DMS53 (cell line): ENCODE measurements around the gene PGPEP1.

ENCODE experiments used
- DNase-seq: peaks from one replicate; lab custom pipeline; 2025; lab: John Stamatoyannopoulos, UW

Gene PGPEP1

DNA sequence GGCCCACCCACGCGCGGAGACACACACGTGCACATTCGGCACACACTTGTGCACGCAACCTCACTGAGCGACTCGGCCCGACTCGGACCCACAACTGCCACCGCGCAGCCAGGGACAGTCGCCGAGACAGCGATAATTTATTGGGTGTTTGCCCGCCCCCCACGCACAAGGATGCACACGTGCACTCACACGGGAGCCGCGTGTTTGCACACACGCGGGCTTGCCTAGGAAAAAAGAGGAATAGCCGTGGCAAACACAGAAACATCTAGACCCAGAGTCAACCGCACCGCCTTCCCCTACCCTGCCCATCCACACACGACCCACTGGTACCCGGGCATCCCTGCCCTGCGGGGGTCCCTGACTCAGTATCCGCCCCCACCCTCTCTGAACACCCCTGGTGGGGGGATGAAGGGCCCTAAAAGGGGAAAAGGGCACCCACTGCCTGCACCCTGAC is 77.7 kb downstream of the PGPEP1 start:
- DNase-seq = peak; percentile 73

DNA sequence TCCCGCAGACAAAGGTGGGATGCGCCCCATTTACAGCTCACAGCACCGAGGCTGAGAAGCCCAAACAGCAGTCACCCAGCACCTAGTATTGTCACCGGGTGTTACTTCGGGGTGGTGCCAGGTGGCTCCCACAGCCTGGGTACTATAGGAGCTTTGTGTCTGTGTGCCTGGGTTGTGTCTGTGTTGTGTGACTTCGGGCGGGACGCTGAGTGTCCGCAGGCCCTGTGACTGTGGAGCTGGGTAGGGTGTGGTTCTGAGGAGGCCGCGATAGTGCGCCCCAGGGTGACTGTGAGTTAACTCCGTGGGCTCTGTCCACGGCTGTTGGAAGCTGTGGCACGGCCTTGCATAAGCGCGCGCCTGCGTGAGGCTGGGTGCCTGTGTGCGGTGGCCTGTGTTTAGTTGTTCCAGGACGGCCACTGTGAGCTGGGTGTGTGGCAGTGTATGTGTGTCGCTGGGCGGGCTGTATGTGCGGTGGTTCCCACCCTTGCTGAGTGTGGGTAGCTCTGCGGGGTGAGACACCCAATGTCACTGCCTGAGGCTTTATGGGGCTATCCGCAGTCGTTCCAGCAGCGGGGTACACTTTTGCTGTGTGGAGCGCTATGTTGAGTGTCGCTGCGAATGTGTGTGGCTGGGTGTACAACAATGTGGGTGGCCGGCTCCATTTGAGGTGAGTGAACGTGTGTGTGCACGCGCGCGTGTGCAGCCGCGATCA is 78.2 kb downstream of the PGPEP1 start:
- DNase-seq = peak; percentile 82

DNA sequence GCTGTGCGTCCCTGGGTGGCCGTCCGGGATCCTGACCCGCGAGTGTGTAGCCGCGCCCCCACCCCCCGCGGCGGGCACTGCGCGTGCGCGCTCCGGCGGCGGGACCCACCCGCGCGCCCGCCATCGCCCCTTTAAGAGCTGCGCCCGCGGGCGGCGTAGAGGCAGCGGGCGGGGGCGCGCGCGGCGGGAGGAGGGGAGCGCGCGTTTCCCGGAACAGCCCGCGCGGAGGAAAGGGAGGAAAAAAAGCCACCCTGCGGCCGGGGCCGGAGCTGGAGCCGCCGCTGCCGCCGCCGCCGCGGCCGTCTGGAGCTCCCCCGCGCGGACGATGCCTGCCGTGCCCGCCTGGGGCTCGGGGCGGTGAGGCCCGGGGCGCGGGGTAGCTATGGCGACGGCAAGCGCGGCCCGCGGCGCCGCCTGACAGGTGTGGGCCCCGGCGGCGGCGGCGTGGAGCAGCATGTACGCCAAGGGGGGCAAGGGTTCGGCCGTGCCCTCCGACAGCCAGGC is 78.8 kb downstream of the PGPEP1 start, which contains the start of gene SSBP4:
SSBP4 (plus strand) TSS at position 204 of the 504 bp plus-strand sequence; CDS start at position 455, 251 bp downstream.
- peak; percentile 89 for DNase-seq
